CD4-positive, alpha-beta memory T cell (primary cell): ENCODE results near the gene CAD. TPM values are rescaled to one million over a fixed set of nuclear protein-coding genes. Genes with fewer than 3 reads are reported as not detected.
"Not testable (repeated sequence)": the region's sequence is repeated elsewhere in the genome, so short reads cannot be mapped to it uniquely, and the experiment has no call there.

Source experiments
- CTCF ChIA-PET: fragments of 350-600 bp; sonication (Branson Sonifier 250); formaldehyde crosslinking; loops from one replicate; lab custom pipeline; 2021; ENCODE audit warnings: inconsistent platforms; ENCODE audit not compliant: partially characterized antibody; lab: Charles Lee
- POLR2A ChIA-PET: fragments of 350-600 bp; sonication (Branson Sonifier 250); formaldehyde crosslinking; loops from one replicate; lab custom pipeline; 2021; ENCODE audit not compliant: partially characterized antibody; lab: Charles Lee
- DNase-seq, 5 donors: peaks; one replicate each; pipeline versions ENCODE4 v3.0.0 to v3.0.0-alpha.2; 2020 to 2022; ENCODE audit warnings: mixed read lengths in 1 of 5
- H3K27ac ChIP-seq: one replicate; pipeline ENCODE4 v1.7.0; 2013; ENCODE audit warnings: low read depth, low read length
- H3K27me3 ChIP-seq: 2 replicates; pipeline ENCODE4 v1.7.0; 2013; ENCODE audit warnings: mild to moderate bottlenecking, low read length, moderate library complexity; ENCODE audit not compliant: insufficient read depth
- H3K36me3 ChIP-seq: 2 replicates; pipeline ENCODE4 v1.7.0; 2013; ENCODE audit warnings: mild to moderate bottlenecking, low read length, moderate library complexity; ENCODE audit not compliant: insufficient read depth
- H3K4me1 ChIP-seq: 2 replicates; pipeline ENCODE4 v1.7.0; 2013; ENCODE audit warnings: mild to moderate bottlenecking, low read length, moderate library complexity; ENCODE audit not compliant: insufficient read depth
- H3K4me3 ChIP-seq, 2 donors: one replicate each; pipeline ENCODE4 v1.7.0; 2013; ENCODE audit warnings: low read length in 2 of 2, mild to moderate bottlenecking in 1 of 2
- H3K9me3 ChIP-seq, 2 donors: one replicate each; pipeline ENCODE4 v1.7.0; 2013; ENCODE audit warnings: low read length in 2 of 2, control low read depth in 1 of 2; ENCODE audit not compliant: control insufficient read depth in 1 of 2
- H3K27ac Mint-ChIP-seq, 7 donors: one replicate each; pipeline ENCODE4 v1.8.0; 2020 to 2021; ENCODE audit warnings: mixed read lengths in 7 of 7, mild to moderate bottlenecking in 6 of 7, inconsistent platforms in 3 of 7, moderate library complexity in 3 of 7
- H3K27me3 Mint-ChIP-seq, 2 donors: one replicate each; pipeline ENCODE4 v1.8.0; 2020 to 2021; ENCODE audit warnings: mixed read lengths in 2 of 2
- H3K36me3 Mint-ChIP-seq, 2 donors: one replicate each; pipeline ENCODE4 v1.8.0; 2020 to 2021; ENCODE audit warnings: mixed read lengths in 2 of 2, inconsistent platforms in 1 of 2, mild to moderate bottlenecking in 1 of 2
- H3K4me1 Mint-ChIP-seq, 4 donors: one replicate each; pipeline ENCODE4 v1.8.0; 2020 to 2021; ENCODE audit warnings: mixed read lengths in 4 of 4, mild to moderate bottlenecking in 1 of 4
- H3K4me3 Mint-ChIP-seq, 8 donors: one replicate each; pipeline ENCODE4 v1.8.0; 2020 to 2021; ENCODE audit warnings: mixed read lengths in 8 of 8, mild to moderate bottlenecking in 7 of 8, moderate library complexity in 6 of 8, inconsistent platforms in 3 of 8
- H3K9me3 Mint-ChIP-seq, 8 donors: one replicate each; pipeline ENCODE4 v1.8.0; 2020 to 2021; ENCODE audit warnings: mixed read lengths in 8 of 8, mild to moderate bottlenecking in 5 of 8, inconsistent platforms in 3 of 8, moderate library complexity in 1 of 8
- intact Hi-C: fragments of 100-400 bp; cut with micrococcal nuclease; formaldehyde crosslinking; loops from one replicate; pipeline ENCODE4 v1.15.1; 2023
- polyA plus RNA-seq, 2 donors: library from polyadenylated mRNA; unstranded; fragments of 300-500 nt; fragmentation: Illumina TruSeq; gene quantifications; one replicate each; pipeline ENCODE4 v1.2.3, GENCODE V29; 2021
- total RNA-seq, 2 experiments: library from RNA; stranded (reverse); gene quantifications; one replicate each; pipeline ENCODE4 v1.2.3, GENCODE V29; 2021

CAD gene
- total RNA-seq (10 to 100 TPM; 47.6 to 49.3 TPM), polyA plus RNA-seq (10 to 100 TPM; 11.3 to 24.1 TPM)

- H3K4me3 Mint-ChIP-seq: peak within 1 kb of the TSS; percentile 90 to 97 (median 95)
- H3K9me3 Mint-ChIP-seq: peaks cover 0 to 5% (median 0%) of the 10 kb centered on the region in 8 donors
- Histone ChIP-seq H3K4me3 (peak within 1 kb of the TSS; percentile 37 to 84), H3K4me1 (peaks cover 29% of the 10 kb centered on the region), H3K27ac (peak within 1 kb of the TSS; percentile 78), H3K27me3 (no peaks in the 10 kb centered on the region), H3K36me3 (peaks cover 13% of the 10 kb centered on the region), H3K9me3 (no peaks in the 10 kb centered on the region)
- ChIA-PET POLR2A (interaction anchor here (0.7 to 0.9 kb wide), 3 partner anchors 16 to 132 kb away, joined by 3 read pairs; no protein-coding TSS in a partner anchor), CTCF (interaction anchor here (0.6 kb wide), 1 partner anchor 59 kb away, joined by 3 read pairs; no protein-coding TSS in a partner anchor)
- DNase-seq: peak; percentile 81 to 85 (median 82)
- intact Hi-C loops: loop anchor here (5.0 to 10.0 kb wide), 3 partner anchors 45 to 1853 kb away; partner anchors contain the start of genes PPM1G and SLC30A3
- H3K27ac Mint-ChIP-seq: peak within 1 kb of the TSS; percentile 82 to 97 (median 94)
- no peaks in the 10 kb centered on the region for H3K27me3 Mint-ChIP-seq
- peaks cover 26 to 42% (median 35%) of the 10 kb centered on the region in 4 donors for H3K4me1 Mint-ChIP-seq
- H3K36me3 Mint-ChIP-seq: peaks cover 24 to 47% of the 10 kb centered on the region in 2 donors
Measured at GRCh38 chr2:27217173-27218121, at the start of gene CAD. CAD (plus strand) TSS chr2:27217369; CDS start chr2:27217552, 183 bp downstream.

- Mint-ChIP-seq H3K9me3 (no peaks in the 10 kb centered on the region), H3K27ac (no peak overlapping the region), H3K36me3 (no peaks in the 10 kb centered on the region), H3K4me3 (peak overlapping the region in 4 of 8 donors; percentile 39 to 59 (median 53)), H3K4me1 (peaks cover 0 to 8% (median 4%) of the 10 kb centered on the region in 4 donors), H3K27me3 (peaks cover 10 to 12% of the 10 kb centered on the region in 2 donors)
- no peaks in the 10 kb centered on the region for H3K9me3 ChIP-seq
- no peak overlapping the region for H3K27ac ChIP-seq
- DNase-seq: no peak
- H3K4me1 ChIP-seq: no peaks in the 10 kb centered on the region
- no peaks in the 10 kb centered on the region for H3K27me3 ChIP-seq
- no peak overlapping the region for H3K4me3 ChIP-seq
- ChIA-PET CTCF (interaction anchor here (0.7 to 2.7 kb wide), 18 partner anchors 10 to 690 kb away, joined by 3 to 19 read pairs (median 4); partner anchors contain the start of gene TRIM54), POLR2A (no interaction called here)
- intact Hi-C loops: loop anchor here (1.0 kb wide), 1 partner anchor 133 kb away; no protein-coding TSS in a partner anchor
- no peaks in the 10 kb centered on the region for H3K36me3 ChIP-seq
Measured at GRCh38 chr2:27170581-27171337, 46.4 kb upstream of the CAD start.

- ChIA-PET POLR2A (no interaction called here), CTCF (interaction anchor here (0.7 to 2.7 kb wide), 10 partner anchors 11 to 691 kb away, joined by 3 to 19 read pairs (median 4); no protein-coding TSS in a partner anchor)
- DNase-seq: no peak
- H3K27me3 Mint-ChIP-seq: peaks cover 14 to 15% of the 10 kb centered on the region in 2 donors
- H3K4me3 Mint-ChIP-seq: no peak overlapping the region
- H3K36me3 ChIP-seq: no peaks in the 10 kb centered on the region
- H3K4me3 ChIP-seq: no peak overlapping the region
- H3K27ac ChIP-seq: no peak overlapping the region
- H3K9me3 ChIP-seq: no peaks in the 10 kb centered on the region
- H3K36me3 Mint-ChIP-seq: no peaks in the 10 kb centered on the region
- H3K4me1 Mint-ChIP-seq: peaks cover 0 to 8% (median 4%) of the 10 kb centered on the region in 4 donors
- intact Hi-C loops: no loop called here
- no peak overlapping the region for H3K27ac Mint-ChIP-seq
- H3K9me3 Mint-ChIP-seq: no peaks in the 10 kb centered on the region
- no peaks in the 10 kb centered on the region for H3K27me3 ChIP-seq
- no peaks in the 10 kb centered on the region for H3K4me1 ChIP-seq
Measured at GRCh38 chr2:27171351-27171848, 45.8 kb upstream of the CAD start.

- no peak for DNase-seq
- H3K9me3 ChIP-seq: no peaks in the 10 kb centered on the region
- ChIA-PET POLR2A (no interaction called here), CTCF (no interaction called here)
- no peaks in the 10 kb centered on the region for H3K36me3 ChIP-seq
- Mint-ChIP-seq H3K36me3 (no peaks in the 10 kb centered on the region), H3K4me1 (peaks cover 4 to 6% (median 6%) of the 10 kb centered on the region in 4 donors), H3K9me3 (no peaks in the 10 kb centered on the region), H3K4me3 (no peak overlapping the region), H3K27me3 (peaks cover 26 to 29% of the 10 kb centered on the region in 2 donors), H3K27ac (no peak overlapping the region)
- intact Hi-C loops: no loop called here
- H3K4me1 ChIP-seq: no peaks in the 10 kb centered on the region
- H3K27ac ChIP-seq: no peak overlapping the region
- H3K4me3 ChIP-seq: no peak overlapping the region
- H3K27me3 ChIP-seq: no peaks in the 10 kb centered on the region
Measured at GRCh38 chr2:27174638-27175037, 42.5 kb upstream of the CAD start.

- Mint-ChIP-seq H3K27me3 (peaks cover 27 to 30% of the 10 kb centered on the region in 2 donors), H3K27ac (no peak overlapping the region), H3K9me3 (no peaks in the 10 kb centered on the region), H3K4me1 (peaks cover 4 to 6% (median 5%) of the 10 kb centered on the region in 4 donors), H3K36me3 (no peaks in the 10 kb centered on the region), H3K4me3 (no peak overlapping the region)
- no peak overlapping the region for H3K4me3 ChIP-seq
- H3K27ac ChIP-seq: no peak overlapping the region
- intact Hi-C loops: no loop called here
- no peak for DNase-seq
- ChIA-PET POLR2A (interaction anchor here (0.6 kb wide), 1 partner anchor 68 kb away, joined by 3 read pairs; no protein-coding TSS in a partner anchor), CTCF (no interaction called here)
- no peaks in the 10 kb centered on the region for H3K9me3 ChIP-seq
- no peaks in the 10 kb centered on the region for H3K36me3 ChIP-seq
- H3K27me3 ChIP-seq: no peaks in the 10 kb centered on the region
- H3K4me1 ChIP-seq: no peaks in the 10 kb centered on the region
Measured at GRCh38 chr2:27175330-27175729, 41.8 kb upstream of the CAD start.

- peaks cover 27 to 31% of the 10 kb centered on the region in 2 donors for H3K27me3 Mint-ChIP-seq
- H3K4me3 Mint-ChIP-seq, H3K36me3 Mint-ChIP-seq, H3K27ac ChIP-seq, POLR2A ChIA-PET, H3K9me3 Mint-ChIP-seq, intact Hi-C loops, DNase-seq, H3K4me1 Mint-ChIP-seq, H3K36me3 ChIP-seq, H3K27ac Mint-ChIP-seq, H3K9me3 ChIP-seq, H3K4me1 ChIP-seq, H3K27me3 ChIP-seq, H3K4me3 ChIP-seq: not testable (repeated sequence)
- CTCF ChIA-PET: interaction anchor here (1.3 kb wide), 1 partner anchor 127 kb away, joined by 3 read pairs; no protein-coding TSS in a partner anchor
Measured at GRCh38 chr2:27175781-27176180, 41.4 kb upstream of the CAD start.
